Activated naive CD4-positive, alpha-beta T cell treated with anti-CD3 and anti-CD28 coated beads, Interleukin-2, amount 10 ng/mL, durations not matched to agents 7 days and 5 days (primary cell): Measurements from ENCODE around the gene PPP1R13B.
A peak's percentile ranks its signal among the peaks of the same experiment; 100 is the strongest.
"Not testable (repeated sequence)": the region's sequence is repeated elsewhere in the genome, so short reads cannot be mapped to it uniquely, and the experiment has no call there.

ENCODE experiments used
- CTCF ChIA-PET: fragments of 350-600 bp; sonication (Branson Sonifier 250); formaldehyde crosslinking; loops from one replicate; lab custom pipeline; 2021; ENCODE audit warnings: antibody characterized with exemption; lab: Charles Lee
- DNase-seq: peaks from one replicate; pipeline ENCODE4 v3.0.0-alpha.2; 2020
- H3K27ac Mint-ChIP-seq: one replicate; pipeline ENCODE4 v1.8.0; 2021; ENCODE audit warnings: mild to moderate bottlenecking, moderate library complexity, mixed read lengths
- H3K27me3 Mint-ChIP-seq: one replicate; pipeline ENCODE4 v1.8.0; 2021; ENCODE audit warnings: mild to moderate bottlenecking, mixed read lengths
- H3K36me3 Mint-ChIP-seq: one replicate; pipeline ENCODE4 v1.8.0; 2021; ENCODE audit warnings: mixed read lengths
- H3K4me1 Mint-ChIP-seq: one replicate; pipeline ENCODE4 v1.8.0; 2021; ENCODE audit warnings: mixed read lengths
- H3K4me3 Mint-ChIP-seq: one replicate; pipeline ENCODE4 v1.8.0; 2021; ENCODE audit warnings: mild to moderate bottlenecking, moderate library complexity, mixed read lengths
- H3K9me3 Mint-ChIP-seq: one replicate; pipeline ENCODE4 v1.8.0; 2021; ENCODE audit warnings: mixed read lengths

Gene PPP1R13B

GRCh38 chr14:103847451-103848174, at the start of gene PPP1R13B:
PPP1R13B (minus strand) TSS chr14:103847575; CDS start chr14:103847307, 268 bp downstream.
- Mint-ChIP-seq H3K27ac (peak within 1 kb of the TSS; percentile 82), H3K4me1 (peaks cover 16% of the 10 kb centered on the region), H3K36me3 (no peaks in the 10 kb centered on the region), H3K4me3 (peak within 1 kb of the TSS; percentile 91), H3K9me3 (no peaks in the 10 kb centered on the region), H3K27me3 (peaks cover 31% of the 10 kb centered on the region)
- CTCF ChIA-PET: no interaction called here
- peak; percentile 94 for DNase-seq

- Mint-ChIP-seq H3K36me3 (no peaks in the 10 kb centered on the region), H3K27ac (no peak overlapping the region), H3K9me3 (peaks cover 2% of the 10 kb centered on the region), H3K27me3 (peaks cover 5% of the 10 kb centered on the region), H3K4me3 (no peak overlapping the region), H3K4me1 (peaks cover 4% of the 10 kb centered on the region)
- CTCF ChIA-PET: interaction anchor here (1.3 kb wide), 1 partner anchor 14 kb away, joined by 5 read pairs; no protein-coding TSS in a partner anchor
- DNase-seq: no peak
Observed at GRCh38 chr14:103896578-103896977, 49.2 kb upstream of the PPP1R13B start.

- no peaks in the 10 kb centered on the region for H3K36me3 Mint-ChIP-seq
- CTCF ChIA-PET: no interaction called here
- DNase-seq: no peak
- H3K4me3 Mint-ChIP-seq: no peak overlapping the region
- H3K27me3 Mint-ChIP-seq: peaks cover under 1% of the 10 kb centered on the region
- H3K27ac Mint-ChIP-seq: no peak overlapping the region
- peaks cover 2% of the 10 kb centered on the region for H3K9me3 Mint-ChIP-seq
- H3K4me1 Mint-ChIP-seq: no peaks in the 10 kb centered on the region
Observed at GRCh38 chr14:103894723-103895059, 47.3 kb upstream of the PPP1R13B start.

GRCh38 chr14:103894034-103894722, 46.8 kb upstream of the PPP1R13B start:
- Mint-ChIP-seq H3K36me3 (no peaks in the 10 kb centered on the region), H3K4me1 (no peaks in the 10 kb centered on the region), H3K9me3 (peaks cover 2% of the 10 kb centered on the region), H3K4me3 (no peak overlapping the region), H3K27ac (no peak overlapping the region), H3K27me3 (no peaks in the 10 kb centered on the region)
- CTCF ChIA-PET: no interaction called here
- no peak for DNase-seq

GRCh38 chr14:103892247-103892646, 44.9 kb upstream of the PPP1R13B start:
- Mint-ChIP-seq H3K36me3 (no peaks in the 10 kb centered on the region), H3K9me3 (peaks cover 2% of the 10 kb centered on the region), H3K4me1 (no peaks in the 10 kb centered on the region), H3K27me3 (no peaks in the 10 kb centered on the region), H3K4me3 (no peak overlapping the region), H3K27ac (no peak overlapping the region)
- CTCF ChIA-PET: no interaction called here
- no peak for DNase-seq

- no peak for DNase-seq
- H3K9me3 Mint-ChIP-seq: peaks cover 2% of the 10 kb centered on the region
Observed at GRCh38 chr14:103891667-103892215, 44.4 kb upstream of the PPP1R13B start.

GRCh38 chr14:103890821-103891666, 43.7 kb upstream of the PPP1R13B start:
- Mint-ChIP-seq H3K27me3 (no peaks in the 10 kb centered on the region), H3K9me3 (no peaks in the 10 kb centered on the region), H3K4me1 (no peaks in the 10 kb centered on the region), H3K4me3 (no peak overlapping the region), H3K27ac (no peak overlapping the region), H3K36me3 (no peaks in the 10 kb centered on the region)
- CTCF ChIA-PET: interaction anchor here (0.9 to 2.4 kb wide), 2 partner anchors 10 to 14 kb away, joined by 3 to 13 read pairs; no protein-coding TSS in a partner anchor
- no peak for DNase-seq

More at GRCh38 chr14:103891667-103892215, 44.4 kb upstream of the PPP1R13B start:
- Mint-ChIP-seq H3K27ac (no peak overlapping the region), H3K36me3 (no peaks in the 10 kb centered on the region), H3K4me1 (no peaks in the 10 kb centered on the region), H3K27me3 (no peaks in the 10 kb centered on the region), H3K4me3 (no peak overlapping the region)
- CTCF ChIA-PET: no interaction called here

GRCh38 chr14:103890052-103890371, 42.6 kb upstream of the PPP1R13B start:
- CTCF ChIA-PET: interaction anchor here (0.9 to 2.4 kb wide), 2 partner anchors 11 to 15 kb away, joined by 3 to 13 read pairs; no protein-coding TSS in a partner anchor
- Mint-ChIP-seq H3K36me3 (no peaks in the 10 kb centered on the region), H3K4me1 (no peaks in the 10 kb centered on the region), H3K27me3 (no peaks in the 10 kb centered on the region), H3K9me3 (no peaks in the 10 kb centered on the region), H3K27ac (no peak overlapping the region), H3K4me3 (no peak overlapping the region)
- no peak for DNase-seq

- no peaks in the 10 kb centered on the region for H3K4me1 Mint-ChIP-seq
- no peaks in the 10 kb centered on the region for H3K36me3 Mint-ChIP-seq
- H3K4me3 Mint-ChIP-seq: no peak overlapping the region
- no peak overlapping the region for H3K27ac Mint-ChIP-seq
- DNase-seq: no peak
- H3K27me3 Mint-ChIP-seq: no peaks in the 10 kb centered on the region
- CTCF ChIA-PET: interaction anchor here (0.7 to 2.4 kb wide), 2 partner anchors 11 to 81 kb away, joined by 3 to 13 read pairs; no protein-coding TSS in a partner anchor
- no peaks in the 10 kb centered on the region for H3K9me3 Mint-ChIP-seq
Observed at GRCh38 chr14:103889313-103890051, 42.1 kb upstream of the PPP1R13B start.

- H3K27me3 Mint-ChIP-seq: not testable (repeated sequence)
- CTCF ChIA-PET: interaction anchor here (2.4 kb wide), 1 partner anchor 12 kb away, joined by 13 read pairs; no protein-coding TSS in a partner anchor
Observed at GRCh38 chr14:103889002-103889312, 41.6 kb upstream of the PPP1R13B start.

GRCh38 chr14:103887557-103888115, 40.3 kb upstream of the PPP1R13B start:
- Mint-ChIP-seq H3K9me3 (no peaks in the 10 kb centered on the region), H3K4me1 (no peaks in the 10 kb centered on the region), H3K27me3 (no peaks in the 10 kb centered on the region), H3K27ac (no peak overlapping the region), H3K4me3 (no peak overlapping the region), H3K36me3 (no peaks in the 10 kb centered on the region)
- DNase-seq: no peak
- CTCF ChIA-PET: interaction anchor here (0.6 kb wide), 1 partner anchor 77 kb away, joined by 3 read pairs; no protein-coding TSS in a partner anchor

More at GRCh38 chr14:103889002-103889312, 41.6 kb upstream of the PPP1R13B start:
- H3K36me3 Mint-ChIP-seq, H3K9me3 Mint-ChIP-seq, H3K27ac Mint-ChIP-seq, H3K4me3 Mint-ChIP-seq, DNase-seq, H3K4me1 Mint-ChIP-seq: not testable (repeated sequence)

- Mint-ChIP-seq H3K27me3 (no peaks in the 10 kb centered on the region), H3K36me3 (no peaks in the 10 kb centered on the region), H3K9me3 (no peaks in the 10 kb centered on the region), H3K4me1 (no peaks in the 10 kb centered on the region), H3K4me3 (no peak overlapping the region), H3K27ac (no peak overlapping the region)
- CTCF ChIA-PET: interaction anchor here (0.6 kb wide), 1 partner anchor 76 kb away, joined by 3 read pairs; no protein-coding TSS in a partner anchor
- DNase-seq: no peak
Observed at GRCh38 chr14:103887170-103887501, 39.8 kb upstream of the PPP1R13B start.
